HCT116 (cell line): Measurements from ENCODE around the gene SDCCAG8. TPM values are rescaled to one million over a fixed set of nuclear protein-coding genes. Genes with fewer than 3 reads are reported as not detected.
A peak's percentile ranks its signal among the peaks of the same experiment; 100 is the strongest.

Experiments used
- ATAC-seq: fragments of 200-7000 bp; cut with Tn5 transposase; 2 replicates; pipeline ENCODE4 v1.9.1; 2020; ENCODE audit warnings: mild to moderate bottlenecking, moderate library complexity
- Bru-seq: library from RNA; stranded (reverse); fragments of 400-500 nt; gene quantifications from one replicate; lab custom pipeline; 2021; lab: Mats Ljungman, UMichigan
- BruChase-seq, 2 experiments: library from RNA; stranded (reverse); fragments of 400-500 nt; gene quantifications; one replicate each; lab custom pipeline; 2021; lab: Mats Ljungman, UMichigan
- BruUV-seq: library from RNA; stranded (reverse); fragments of 400-500 nt; replicated peaks from 2 replicates; lab custom pipeline; 2021; lab: Mats Ljungman, UMichigan
- CTCF ChIA-PET: fragments of 300-600 bp; sonication (Branson Sonifier 250); formaldehyde crosslinking; loops from one replicate; lab custom pipeline; 2021; ENCODE audit warnings: antibody characterized with exemption; lab: Charles Lee
- POLR2A ChIA-PET: fragments of 300-600, 350-600 bp; sonication (Branson Sonifier 250); formaldehyde crosslinking; loops from one replicate; lab custom pipeline; 2021; ENCODE audit warnings: antibody characterized with exemption; lab: Charles Lee
- RAD21 ChIA-PET, 2 experiments: fragments of 300-600 bp; sonication (Branson Sonifier 250); formaldehyde crosslinking; loops; one replicate each; lab custom pipeline; 2023; ENCODE audit warnings: low total read pairs in 2 of 2; ENCODE audit not compliant: uncharacterized antibody in 2 of 2, unreplicated experiment in 2 of 2, low non-redundant PET in 1 of 2; lab: Charles Lee
- DNase-seq: peaks from one replicate; pipeline ENCODE4 v3.0.0-alpha.2; 2010; ENCODE audit warnings: low read depth, low spot score
- H2AFZ ChIP-seq: fragments of 200-600 bp; shearing (Covaris generic), sonication (generic); 2 replicates; pipeline ENCODE4 v1.6.1; 2017; ENCODE audit warnings: low read depth, mixed run types, mixed read lengths, antibody characterized with exemption, low read length; ENCODE audit not compliant: poor library complexity, severe bottlenecking
- H3K27ac ChIP-seq: 2 replicates; pipeline ENCODE4 v1.5.1; 2012; ENCODE audit warnings: low read depth, low read length
- H3K27me3 ChIP-seq: fragments of 200-600 bp; sonication (generic); 2 replicates; pipeline ENCODE4 v1.6.1; 2016; ENCODE audit warnings: mixed run types, low read length, mixed read lengths; ENCODE audit not compliant: insufficient read depth
- H3K36me3 ChIP-seq, 2 experiments: fragments of 200-500 bp in 1 of 2; fragments of 200-600 bp in 1 of 2; sonication (Bioruptor generic) in 1 of 2; sonication (generic) in 1 of 2; 2 replicates each; pipeline versions ENCODE4 v1.5.1 to v1.6.1; 2014 to 2016; ENCODE audit warnings: low read length in 2 of 2, inconsistent platforms in 1 of 2, mixed read lengths in 1 of 2, mixed run types in 1 of 2; ENCODE audit not compliant: insufficient read depth in 2 of 2, control insufficient read depth in 1 of 2
- H3K4me1 ChIP-seq, 2 experiments: fragments of 200-600 bp in 1 of 2; sonication (generic) in 1 of 2; 2 replicates each; pipeline versions ENCODE4 v1.5.1 to v1.6.1; 2012 to 2017; ENCODE audit warnings: low read length in 2 of 2, inconsistent platforms in 1 of 2, mild to moderate bottlenecking in 1 of 2, mixed read lengths in 1 of 2, mixed run types in 1 of 2, moderate library complexity in 1 of 2; ENCODE audit not compliant: insufficient read depth in 2 of 2, control insufficient read depth in 1 of 2
- H3K4me2 ChIP-seq: fragments of 200-600 bp; sonication (generic); 2 replicates; pipeline ENCODE4 v1.6.1; 2017; ENCODE audit warnings: mixed run types, low read length, mixed read lengths
- H3K4me3 ChIP-seq, 2 experiments: fragments of 200-600 bp in 1 of 2; sonication (generic) in 1 of 2; replicated peaks in 1 of 2; 2 replicates each; pipeline ENCODE4 v1.5.1; 2011 to 2016; ENCODE audit warnings: low read length in 2 of 2, control low read depth in 1 of 2, low read depth in 1 of 2, mild to moderate bottlenecking in 1 of 2, mixed read lengths in 1 of 2, mixed run types in 1 of 2
- H3K79me2 ChIP-seq: fragments of 200-600 bp; sonication (generic); 2 replicates; pipeline ENCODE4 v1.6.1; 2017; ENCODE audit warnings: mild to moderate bottlenecking, mixed run types, low read length, moderate library complexity, mixed read lengths; ENCODE audit not compliant: insufficient read depth
- H3K9ac ChIP-seq: fragments of 200-600 bp; sonication (generic); 2 replicates; pipeline ENCODE4 v1.6.1; 2016; ENCODE audit warnings: low read length, mixed read lengths
- H3K9me2 ChIP-seq: fragments of 200-600 bp; sonication (generic), shearing (Covaris generic); 2 replicates; pipeline ENCODE4 v1.6.1; 2017; ENCODE audit warnings: mixed run types, mild to moderate bottlenecking, moderate library complexity; ENCODE audit not compliant: insufficient read depth
- H3K9me3 ChIP-seq, 2 experiments: fragments of 200-500 bp in 1 of 2; fragments of 200-600 bp in 1 of 2; sonication (Bioruptor generic) in 1 of 2; sonication (generic) in 1 of 2; 2 replicates each; pipeline ENCODE4 v1.6.1; 2014 to 2017; ENCODE audit warnings: low read length in 2 of 2, mixed read lengths in 2 of 2, inconsistent platforms in 1 of 2, low read depth in 1 of 2, mild to moderate bottlenecking in 1 of 2, mixed run types in 1 of 2, moderate library complexity in 1 of 2; ENCODE audit not compliant: control insufficient read depth in 1 of 2, insufficient read depth in 1 of 2
- H4K20me1 ChIP-seq: fragments of 200-600 bp; sonication (generic), shearing (Covaris generic); 2 replicates; pipeline ENCODE4 v1.6.1; 2017; ENCODE audit warnings: mixed run types, mild to moderate bottlenecking, moderate library complexity; ENCODE audit not compliant: insufficient read depth
- ATF3 ChIP-seq: IDR thresholded peaks from 2 replicates; pipeline ENCODE4 v1.6.1; 2012
- CBX3 ChIP-seq: IDR thresholded peaks from 2 replicates; pipeline ENCODE4 v1.6.1; 2012; ENCODE audit warnings: low read depth
- CEBPB ChIP-seq: IDR thresholded peaks from 2 replicates; pipeline ENCODE4 v1.6.1; 2012; ENCODE audit warnings: low read depth
- CTCF ChIP-seq, 3 experiments: fragments of 200-600 bp in 1 of 3; sonication (generic) in 1 of 3; IDR thresholded peaks in 2 of 3; conservative IDR thresholded peaks in 1 of 3; 2 replicates each; pipeline ENCODE4 v1.5.1; 2012 to 2017; ENCODE audit warnings: low read depth in 2 of 3, low read length in 2 of 3, antibody characterized with exemption in 1 of 3, borderline replicate concordance in 1 of 3, control low read depth in 1 of 3, mild to moderate bottlenecking in 1 of 3, mixed read lengths in 1 of 3, mixed run types in 1 of 3, moderate library complexity in 1 of 3; ENCODE audit not compliant: insufficient read depth in 1 of 3
- EGR1 ChIP-seq: IDR thresholded peaks from 2 replicates; pipeline ENCODE4 v1.6.1; 2012; ENCODE audit warnings: low read depth
- ELF1 ChIP-seq: IDR thresholded peaks from 2 replicates; pipeline ENCODE4 v1.6.1; 2012; ENCODE audit warnings: low read depth, borderline replicate concordance
- EZH2 ChIP-seq: fragments of 200-600 bp; sonication (generic); IDR thresholded peaks from 2 replicates; pipeline ENCODE4 v1.6.1; 2017; ENCODE audit warnings: antibody characterized with exemption, mixed run types
- FOSL1 ChIP-seq: IDR thresholded peaks from 2 replicates; pipeline ENCODE4 v1.6.1; 2012; ENCODE audit warnings: low read depth
- JUND ChIP-seq: IDR thresholded peaks from 2 replicates; pipeline ENCODE4 v1.6.1; 2012
- MAX ChIP-seq: IDR thresholded peaks from 2 replicates; pipeline ENCODE4 v1.6.1; 2012
- POLR2A ChIP-seq: IDR thresholded peaks from 2 replicates; pipeline ENCODE4 v1.7.0; 2011; ENCODE audit warnings: borderline replicate concordance; ENCODE audit not compliant: insufficient read depth, insufficient read length; ENCODE audit errors: extremely low read depth
- POLR2AphosphoS5 ChIP-seq: IDR thresholded peaks from 2 replicates; pipeline ENCODE4 v1.6.1; 2011; ENCODE audit warnings: mild to moderate bottlenecking, low read depth, low read length, moderate library complexity
- RAD21 ChIP-seq: IDR thresholded peaks from 2 replicates; pipeline ENCODE4 v1.6.1; 2012; ENCODE audit warnings: low read depth, mild to moderate bottlenecking
- REST ChIP-seq: IDR thresholded peaks from 2 replicates; pipeline ENCODE4 v1.6.1; 2012; ENCODE audit warnings: low read depth
- SIN3A ChIP-seq: IDR thresholded peaks from 2 replicates; pipeline ENCODE4 v1.6.1; 2012; ENCODE audit warnings: low read depth
- SP1 ChIP-seq: IDR thresholded peaks from 2 replicates; pipeline ENCODE4 v1.6.1; 2012; ENCODE audit warnings: low read depth
- SRF ChIP-seq: IDR thresholded peaks from 2 replicates; pipeline ENCODE4 v1.6.1; 2012; ENCODE audit warnings: low read depth
- TCF7L2 ChIP-seq: IDR thresholded peaks from 2 replicates; pipeline ENCODE4 v1.7.0; 2011; ENCODE audit warnings: borderline replicate concordance, inconsistent platforms; ENCODE audit not compliant: insufficient read depth, insufficient read length; ENCODE audit errors: extremely low read depth
- YY1 ChIP-seq: IDR thresholded peaks from 2 replicates; pipeline ENCODE4 v1.6.1; 2011; ENCODE audit warnings: low read length, low read depth, moderate library complexity, mild to moderate bottlenecking; ENCODE audit not compliant: insufficient replicate concordance; ENCODE audit errors: extremely low read depth
- ZFX ChIP-seq: fragments of 450-650 bp; IDR thresholded peaks from 2 replicates; pipeline ENCODE4 v1.6.1; 2017
- ZNF274 ChIP-seq: fragments of 200-500 bp; sonication (Bioruptor generic); IDR thresholded peaks from 2 replicates; pipeline ENCODE4 v1.6.1; 2014; ENCODE audit warnings: mild to moderate bottlenecking, low read depth, low read length, inconsistent platforms
- intact Hi-C: fragments of 100-400 bp; cut with micrococcal nuclease; formaldehyde crosslinking; loops from 2 replicates; pipeline ENCODE4 v1.10.0; 2022
- long read RNA-seq: library from polyadenylated mRNA; unstranded; transcript quantifications from one replicate; pipeline ENCODE4 v2.0.0, GENCODE V29; 2021; ENCODE audit not compliant: unreplicated experiment
- polyA plus RNA-seq: library from polyadenylated mRNA; unstranded; fragments of >200 nt; gene quantifications from 2 replicates; pipeline ENCODE4 v1.2.1, GENCODE V29; 2012; ENCODE audit warnings: missing spikeins
- total RNA-seq: library from RNA; stranded (reverse); gene quantifications from one replicate; pipeline ENCODE4 v1.2.1, GENCODE V29; 2021; ENCODE audit not compliant: unreplicated experiment

SDCCAG8 gene
- total RNA-seq (38.2 TPM), Bru-seq, nascent RNA (percentile 73 among the genes with signal in this experiment), BruChase-seq, experiment 1, labeled RNA remaining after a 6-hour chase (percentile 62 among the genes with signal in this experiment), BruChase-seq, experiment 2, labeled RNA remaining after a 2-hour chase (percentile 70 among the genes with signal in this experiment)
- polyA plus RNA-seq, result 42.7 and 47.5 TPM in 2 replicates
- long read RNA-seq, transcript SDCCAG8-211 (3 exons, 525 nt), result major isoform, 11 of 62 reads
- long read RNA-seq, partial matches to known transcripts, result 3 of 62 reads
- long read RNA-seq, other reads (novel, unspliced or antisense), result 46 of 62 reads

GRCh38 chr1:243255791-243256512 lies at the start of gene SDCCAG8:
SDCCAG8 (plus strand) TSS chr1:243256041; CDS start chr1:243256174, 133 bp downstream.
- H3K4me3 ChIP-seq, result peak within 1 kb of the TSS; percentile 80 to 94
- peak within 1 kb of the TSS; percentile 83 for H3K9ac ChIP-seq
- peak within 1 kb of the TSS; percentile 82 for H3K4me2 ChIP-seq
- H3K27ac ChIP-seq, result peak within 1 kb of the TSS; percentile 91
- H4K20me1 ChIP-seq, result no peaks in the 10 kb centered on the region; the same call in 1 of the 2 replicates
- ChIA-PET RAD21 (no interaction called here), POLR2A (interaction anchor here (0.7 to 3.0 kb wide), 7 partner anchors 9 to 88 kb away, joined by 3 to 23 read pairs (median 4); no protein-coding TSS in a partner anchor), CTCF (no interaction called here)
- no peaks in the 10 kb centered on the region for H3K9me2 ChIP-seq
- no peaks in the 10 kb centered on the region for H3K27me3 ChIP-seq
- peaks cover 76% of the 10 kb centered on the region for H3K79me2 ChIP-seq
- H3K9me3 ChIP-seq, result no peaks in the 10 kb centered on the region
- intact Hi-C loops, result loop anchor here (2.0 kb wide), 1 partner anchor 13 kb away; no protein-coding TSS in a partner anchor
- H3K4me1 ChIP-seq, result peaks cover 17 to 31% of the 10 kb centered on the region in 2 experiments
- H2AFZ ChIP-seq, result peak within 1 kb of the TSS; percentile 46
- TSS peak; percentile 68 for BruUV-seq
- no peaks in the 10 kb centered on the region for H3K36me3 ChIP-seq
- ATAC-seq (peak; percentile 81), DNase-seq (peak; percentile 99)
- TF ChIP-seq FOSL1 (no peak), SIN3A (no peak; the same call in 1 of the 2 replicates), ZNF274 (no peak), SRF (no peak), CBX3 (no peak), POLR2AphosphoS5 (peak; percentile 98), ELF1 (no peak), YY1 (peak; percentile 19), MAX (peak; percentile 81), SP1 (no peak; the same call in 1 of the 2 replicates), RAD21 (no peak), CEBPB (no peak), TCF7L2 (no peak), CTCF (IDR thresholded peaks at IDR 0.05 in 2 of 3, conservative IDR thresholded peaks at IDR 0.05 in 1 of 3; ENCODE audit: borderline replicate concordance in 1 of 3, insufficient read depth in 1 of 3, low read depth in 2 of 3, low read length in 2 of 3) (no peak), EGR1 (peak; percentile 63; the same call in 1 of the 2 replicates), EZH2 (no peak), POLR2A (no peak), ATF3 (no peak), JUND (no peak), ZFX (peak; percentile 97), REST (no peak)
